Kidney epithelial cell (primary cell): Measurements from ENCODE around the gene OR52E5. TPM values are rescaled to one million over a fixed set of nuclear protein-coding genes. Genes with fewer than 3 reads are reported as not detected.

Source experiments
- DNase-seq: peaks from one replicate; pipeline ENCODE4 v3.0.0-alpha.2; 2010; ENCODE audit warnings: low read depth
- H3K27me3 ChIP-seq: 2 replicates; pipeline ENCODE4 v1.6.0; 2011; ENCODE audit warnings: low read length; ENCODE audit not compliant: control insufficient read depth, insufficient read depth
- H3K36me3 ChIP-seq: 2 replicates; pipeline ENCODE4 v1.5.1; 2011; ENCODE audit warnings: low read length; ENCODE audit not compliant: control insufficient read depth, insufficient read depth
- H3K4me3 ChIP-seq: 2 replicates; pipeline ENCODE4 v1.5.1; 2011; ENCODE audit warnings: low read depth, mild to moderate bottlenecking, control low read depth, low read length
- total RNA-seq: library from RNA; depleted of rRNA; stranded (reverse); fragments of >200 nt; gene quantifications from 2 replicates; pipeline ENCODE4 v1.2.3, GENCODE V29; 2015
- TF ChIP-seq, protein P1 (sequence below): IDR thresholded peaks from 2 replicates; pipeline ENCODE4 v1.5.1; 2011; ENCODE audit warnings: mild to moderate bottlenecking, moderate library complexity, low read length, control low read depth, inconsistent platforms; ENCODE audit not compliant: insufficient read depth, poor library complexity, severe bottlenecking

OR52E5 gene
- total RNA-seq, 1 donor from 2014 or later = not detected

DNA sequence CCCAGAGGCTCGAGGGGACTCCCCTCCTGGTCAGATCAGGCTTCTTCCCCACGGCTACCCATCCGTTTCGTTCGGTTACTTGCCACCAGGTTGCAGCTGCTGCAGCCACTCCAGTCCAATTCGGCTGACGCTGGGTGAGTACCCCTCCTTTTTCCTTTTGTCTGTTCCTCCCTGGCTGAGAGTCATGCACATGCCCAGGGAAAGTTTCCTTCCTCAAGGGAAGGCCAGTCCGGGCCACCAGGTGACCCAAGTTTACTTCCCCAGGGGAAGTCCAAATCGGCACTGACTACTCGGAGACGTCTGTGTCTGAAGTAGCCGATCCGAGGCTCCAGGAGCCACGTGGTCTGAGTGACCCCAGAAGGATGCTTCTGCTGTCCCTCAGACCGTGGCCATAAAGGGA is 35.8 kb downstream of the OR52E5 start:
- H3K4me3 ChIP-seq = no peak overlapping the region

DNA sequence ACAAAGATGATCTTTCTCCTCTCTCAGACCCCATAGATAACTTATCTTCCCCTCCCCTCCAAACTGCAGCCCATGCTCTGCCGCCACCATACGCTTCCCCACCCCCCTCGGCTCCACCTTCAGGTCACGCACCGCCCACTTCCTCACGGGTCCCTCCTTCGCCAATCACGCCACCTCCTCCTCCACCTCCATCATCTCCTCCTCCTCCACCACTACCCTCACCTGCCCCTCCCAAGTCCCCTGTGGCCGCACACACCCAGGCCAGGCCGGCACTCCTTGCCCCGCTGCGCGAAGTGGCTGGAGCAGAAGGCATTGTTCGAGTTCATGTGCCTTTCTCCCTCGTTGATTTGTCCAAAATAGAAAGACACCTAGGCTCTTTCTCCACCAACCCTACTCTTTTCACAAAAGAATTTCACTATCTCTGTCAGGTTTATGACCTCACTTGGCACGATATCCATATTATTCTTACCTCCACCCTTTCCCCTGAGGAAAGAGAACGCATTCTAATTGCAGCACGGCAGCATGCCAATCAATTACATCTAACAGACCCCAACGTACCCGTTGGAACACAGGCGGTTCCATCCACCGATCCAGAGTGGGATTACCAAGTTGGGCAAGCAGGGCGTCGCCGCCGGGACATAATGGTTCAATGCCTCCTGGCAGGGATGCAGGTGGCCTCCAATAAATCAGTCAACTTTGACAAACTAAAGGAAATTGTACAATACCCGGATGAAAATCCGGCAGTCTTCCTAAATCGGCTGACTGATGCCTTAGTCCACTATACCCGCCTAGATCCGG is 36.8 kb downstream of the OR52E5 start:
- Histone ChIP-seq H3K4me3 (no peak overlapping the region), H3K36me3 (no peaks in the 10 kb centered on the region), H3K27me3 (no peaks in the 10 kb centered on the region)
- no peak for DNase-seq
- TF ChIP-seq, protein P1, sequence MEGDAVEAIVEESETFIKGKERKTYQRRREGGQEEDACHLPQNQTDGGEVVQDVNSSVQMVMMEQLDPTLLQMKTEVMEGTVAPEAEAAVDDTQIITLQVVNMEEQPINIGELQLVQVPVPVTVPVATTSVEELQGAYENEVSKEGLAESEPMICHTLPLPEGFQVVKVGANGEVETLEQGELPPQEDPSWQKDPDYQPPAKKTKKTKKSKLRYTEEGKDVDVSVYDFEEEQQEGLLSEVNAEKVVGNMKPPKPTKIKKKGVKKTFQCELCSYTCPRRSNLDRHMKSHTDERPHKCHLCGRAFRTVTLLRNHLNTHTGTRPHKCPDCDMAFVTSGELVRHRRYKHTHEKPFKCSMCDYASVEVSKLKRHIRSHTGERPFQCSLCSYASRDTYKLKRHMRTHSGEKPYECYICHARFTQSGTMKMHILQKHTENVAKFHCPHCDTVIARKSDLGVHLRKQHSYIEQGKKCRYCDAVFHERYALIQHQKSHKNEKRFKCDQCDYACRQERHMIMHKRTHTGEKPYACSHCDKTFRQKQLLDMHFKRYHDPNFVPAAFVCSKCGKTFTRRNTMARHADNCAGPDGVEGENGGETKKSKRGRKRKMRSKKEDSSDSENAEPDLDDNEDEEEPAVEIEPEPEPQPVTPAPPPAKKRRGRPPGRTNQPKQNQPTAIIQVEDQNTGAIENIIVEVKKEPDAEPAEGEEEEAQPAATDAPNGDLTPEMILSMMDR = no peak

More for the DNA sequence above, 35.8 kb downstream of the OR52E5 start:
- TF ChIP-seq, protein P1 = no peak
- H3K36me3 ChIP-seq = no peaks in the 10 kb centered on the region
- no peaks in the 10 kb centered on the region for H3K27me3 ChIP-seq
- DNase-seq = no peak

DNA sequence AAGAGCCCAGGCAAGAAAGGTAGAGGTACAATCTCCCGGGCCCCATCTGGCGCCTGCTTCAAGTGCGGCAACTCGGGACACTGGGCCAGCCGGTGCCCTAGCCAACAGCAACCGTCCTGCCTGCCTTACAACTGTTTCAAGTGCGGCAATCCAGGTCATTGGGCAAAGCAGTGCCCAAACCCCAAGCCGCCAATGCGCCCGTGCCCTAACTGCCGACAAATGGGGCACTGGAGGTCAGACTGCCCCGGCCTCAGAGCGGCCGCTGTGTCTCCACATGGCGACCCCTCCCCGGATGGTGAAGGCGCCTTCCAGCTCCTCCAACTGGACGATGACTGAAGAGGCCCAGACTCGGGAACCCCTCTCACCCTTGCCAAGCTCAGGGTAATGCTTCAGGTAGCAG is 37.6 kb downstream of the OR52E5 start:
- no peaks in the 10 kb centered on the region for H3K27me3 ChIP-seq
- no peaks in the 10 kb centered on the region for H3K36me3 ChIP-seq
- TF ChIP-seq, protein P1 = no peak
- H3K4me3 ChIP-seq = no peak overlapping the region
- DNase-seq = no peak

DNA sequence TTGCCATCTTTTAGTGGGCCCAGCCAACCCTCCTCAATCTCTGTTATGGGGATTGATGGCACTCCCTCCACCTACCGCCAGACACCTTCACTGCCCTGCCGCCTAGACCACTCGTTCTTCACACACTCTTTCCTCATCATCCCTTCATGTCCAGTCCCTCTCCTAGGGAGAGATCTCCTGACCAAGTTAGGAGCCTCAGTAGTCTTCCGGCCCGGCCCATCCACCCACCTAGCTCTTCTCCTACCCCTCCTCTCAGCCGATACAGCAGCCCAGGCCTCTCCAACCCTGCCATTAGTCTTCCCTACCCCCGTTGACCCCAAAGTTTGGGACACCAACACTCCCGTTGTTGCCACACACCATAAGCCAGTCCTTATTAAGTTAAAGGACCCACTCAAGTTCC is 38.1 kb downstream of the OR52E5 start:
- Histone ChIP-seq H3K27me3 (no peaks in the 10 kb centered on the region), H3K36me3 (no peaks in the 10 kb centered on the region), H3K4me3 (no peak overlapping the region)
- TF ChIP-seq, protein P1 = no peak
- DNase-seq = no peak

DNA sequence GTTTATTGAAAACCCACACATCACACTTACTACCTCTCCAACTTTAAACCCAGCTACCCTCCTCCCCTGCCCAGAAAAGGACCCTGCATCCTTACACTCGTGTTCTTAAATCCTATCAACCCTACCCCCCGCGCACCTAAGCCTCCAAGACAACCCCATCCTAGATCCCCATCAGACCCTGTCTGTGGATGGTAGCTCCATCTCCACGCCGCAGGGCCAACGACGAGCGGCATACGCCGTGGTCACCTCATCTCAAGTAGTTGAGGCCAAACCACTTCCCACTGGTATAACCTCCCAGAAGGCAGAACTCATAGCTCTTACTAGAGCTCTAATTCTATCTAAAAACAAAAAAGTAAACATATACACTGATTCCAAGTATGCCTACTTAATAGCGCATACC is 39.7 kb downstream of the OR52E5 start:
- Histone ChIP-seq H3K27me3 (no peaks in the 10 kb centered on the region), H3K4me3 (no peak overlapping the region), H3K36me3 (no peaks in the 10 kb centered on the region)
- TF ChIP-seq, protein P1 = no peak
- no peak for DNase-seq

DNA sequence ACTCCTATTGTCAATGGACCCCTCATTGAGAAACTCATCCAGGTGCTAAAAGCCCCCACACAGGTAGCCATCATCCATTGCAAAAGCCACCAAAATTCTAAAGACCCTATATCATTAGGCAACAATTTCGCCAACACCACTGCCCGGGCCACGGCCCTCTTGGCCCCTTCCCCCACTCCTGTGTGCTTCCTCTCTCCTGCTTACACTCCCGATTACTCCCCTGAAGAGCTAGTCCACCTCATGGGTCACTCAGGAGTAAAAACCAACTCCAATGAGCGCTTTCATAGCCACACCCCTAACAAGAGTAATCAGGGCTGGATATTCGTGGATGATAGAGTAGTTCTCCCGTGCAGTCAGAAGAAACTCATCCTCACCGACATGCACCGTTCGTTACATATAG is 40.1 kb downstream of the OR52E5 start:
- DNase-seq = no peak
- Histone ChIP-seq H3K4me3 (no peak overlapping the region), H3K36me3 (no peaks in the 10 kb centered on the region), H3K27me3 (no peaks in the 10 kb centered on the region)
- TF ChIP-seq, protein P1 = no peak
